HG03378 (cell line): ENCODE measurements around the gene SERPINA5.
"Not testable (repeated sequence)": the region's sequence is repeated elsewhere in the genome, so short reads cannot be mapped to it uniquely, and the experiment has no call there.

Source experiments
- ATAC-seq: cut with Tn5 transposase; IDR thresholded peaks from one replicate; pipeline ENCODE4 v1.9.1; 2021; ENCODE audit warnings: mild to moderate bottlenecking, moderate library complexity; ENCODE audit not compliant: unreplicated experiment

Gene SERPINA5

DNA sequence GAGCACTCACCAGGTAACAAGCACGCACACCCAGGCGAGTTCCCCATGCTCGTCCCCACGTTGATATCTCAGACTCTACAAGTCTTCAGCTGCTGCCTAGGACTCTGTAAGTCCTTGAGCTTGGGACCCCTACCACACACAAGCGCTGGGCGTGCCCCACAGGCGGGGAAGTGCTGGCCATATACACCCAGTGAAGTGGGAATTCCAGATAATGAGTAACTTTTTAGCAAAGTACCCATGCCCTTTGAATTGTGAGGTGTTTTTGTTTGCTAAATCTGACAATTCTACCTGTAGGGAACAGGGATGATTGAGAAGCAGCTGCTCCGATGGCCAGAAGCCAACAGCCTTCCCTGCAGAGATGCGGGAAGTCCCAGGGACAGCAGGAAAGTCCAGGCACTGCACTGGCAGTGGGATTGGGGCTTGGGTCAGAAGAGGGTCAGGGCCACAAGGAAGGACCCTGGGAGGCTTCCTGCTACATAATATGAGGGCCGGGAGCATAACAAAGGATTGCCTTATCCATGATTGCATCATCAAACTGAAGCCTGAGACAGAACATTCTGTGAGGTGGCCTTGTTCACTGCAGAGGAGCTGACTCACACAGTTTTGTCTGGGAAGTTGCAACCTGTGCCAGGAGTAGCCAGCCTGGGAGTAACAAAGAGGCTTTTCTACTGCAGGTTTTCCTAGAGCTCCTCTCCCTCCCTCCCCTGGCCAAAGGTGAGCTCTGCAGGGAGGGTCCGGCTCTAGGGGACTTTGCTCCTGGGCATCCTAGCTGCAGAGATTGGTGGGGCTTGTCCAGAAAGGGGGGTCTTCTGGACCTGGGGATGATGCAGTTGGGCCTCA lies 17.8 kb downstream of the SERPINA5 start:
- ATAC-seq = no peak

DNA sequence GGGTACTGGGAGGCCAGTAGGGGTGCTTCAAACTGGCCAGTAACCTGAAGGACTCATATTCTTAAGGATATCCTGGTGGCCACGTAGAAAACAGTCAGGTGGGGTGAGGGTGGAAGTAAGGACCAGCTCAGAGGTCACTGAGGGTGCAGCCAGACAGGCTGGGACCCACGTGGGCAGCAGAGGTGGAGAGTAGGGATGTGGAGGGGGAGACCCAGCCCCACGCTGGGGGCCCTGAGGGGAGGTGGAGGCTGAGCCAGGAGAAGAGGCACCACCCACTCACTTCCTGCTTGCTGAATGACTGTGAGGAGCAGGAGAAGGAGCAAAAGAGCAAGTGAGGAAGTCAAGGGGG lies 18.4 kb downstream of the SERPINA5 start:
- ATAC-seq = no peak

DNA sequence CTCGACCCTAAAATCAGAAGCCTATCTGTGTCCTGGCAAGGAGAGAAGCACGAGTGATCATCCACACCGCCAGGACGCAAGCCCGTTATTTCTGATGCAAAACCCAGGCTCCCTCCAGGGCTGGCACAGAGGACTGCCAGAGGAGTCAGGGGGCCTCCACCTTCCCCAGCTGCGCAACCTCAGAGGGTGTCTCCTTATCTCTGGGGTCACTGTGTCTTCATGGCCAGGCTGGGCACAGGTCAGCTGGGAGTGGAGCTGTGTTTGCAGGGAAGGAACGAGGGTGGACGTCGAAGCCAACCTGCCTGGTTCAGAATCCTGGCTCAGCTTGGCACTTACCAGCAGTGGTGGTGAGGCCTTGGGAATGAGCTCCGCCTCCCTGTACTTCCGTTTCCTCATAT lies 18.9 kb downstream of the SERPINA5 start:
- no peak for ATAC-seq

DNA sequence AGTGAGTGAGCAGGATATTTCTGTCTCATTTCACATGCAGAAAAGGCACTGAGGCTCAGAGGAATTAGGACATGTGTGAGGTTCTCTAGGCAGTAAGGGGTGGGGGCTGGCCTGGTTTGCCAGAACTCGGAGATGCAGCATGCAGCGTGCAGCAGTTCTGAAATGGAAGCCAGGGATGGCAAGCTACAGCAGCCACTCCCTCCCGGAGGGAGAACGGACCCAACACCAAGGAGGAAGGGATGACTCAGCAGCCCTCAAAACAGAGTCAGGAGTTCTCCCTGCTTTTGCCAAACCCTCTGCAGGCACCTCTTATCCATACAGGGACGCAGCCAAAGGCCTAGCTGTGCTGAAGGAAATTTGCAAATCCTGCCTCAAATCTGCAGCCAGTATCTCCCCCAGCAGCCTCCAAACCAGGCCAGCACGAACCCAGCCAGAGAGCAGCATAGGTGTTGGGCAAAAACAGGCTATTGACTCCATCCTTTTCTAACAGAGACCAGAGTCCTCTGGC lies 20.7 kb downstream of the SERPINA5 start:
- no peak for ATAC-seq

DNA sequence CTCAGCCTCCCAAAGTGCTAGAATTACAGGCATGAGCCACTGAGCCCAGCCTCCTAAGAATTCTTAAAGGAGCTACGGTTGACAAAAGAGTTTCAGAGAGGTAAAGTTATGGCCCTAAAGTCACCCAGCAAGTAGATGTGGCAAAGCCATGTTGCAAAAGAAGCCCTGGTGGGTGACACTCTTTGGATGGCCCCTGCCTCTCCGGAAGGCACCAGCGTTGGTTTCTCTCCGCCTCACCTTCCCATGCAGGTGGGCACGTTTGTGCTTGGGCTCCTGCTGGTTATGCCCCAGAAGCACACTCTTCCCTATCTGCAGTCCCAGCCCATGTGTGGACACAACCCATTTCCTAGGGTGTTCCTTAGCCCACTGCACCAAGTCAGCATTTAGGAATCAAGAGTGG lies 21.5 kb downstream of the SERPINA5 start:
- no peak for ATAC-seq

DNA sequence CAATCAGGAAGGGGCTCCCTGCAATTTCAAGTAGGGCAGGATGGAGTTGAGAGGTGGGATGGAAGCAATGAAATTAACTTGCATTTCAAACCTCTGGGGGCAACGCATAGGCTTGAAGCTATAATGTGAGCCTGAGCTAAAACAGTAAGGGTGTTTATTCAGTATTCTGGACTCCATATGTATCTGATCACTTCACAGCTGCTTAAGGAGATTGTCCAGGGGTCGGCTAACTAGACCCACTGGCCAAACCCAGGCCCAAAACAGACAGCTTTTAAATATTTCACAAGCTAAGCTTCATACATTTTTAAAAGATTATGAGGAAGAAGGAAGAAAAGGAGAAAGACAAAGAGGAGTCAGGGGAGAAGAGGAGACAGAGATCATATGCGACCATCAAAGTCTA lies 24.1 kb downstream of the SERPINA5 start:
- no peak for ATAC-seq

DNA sequence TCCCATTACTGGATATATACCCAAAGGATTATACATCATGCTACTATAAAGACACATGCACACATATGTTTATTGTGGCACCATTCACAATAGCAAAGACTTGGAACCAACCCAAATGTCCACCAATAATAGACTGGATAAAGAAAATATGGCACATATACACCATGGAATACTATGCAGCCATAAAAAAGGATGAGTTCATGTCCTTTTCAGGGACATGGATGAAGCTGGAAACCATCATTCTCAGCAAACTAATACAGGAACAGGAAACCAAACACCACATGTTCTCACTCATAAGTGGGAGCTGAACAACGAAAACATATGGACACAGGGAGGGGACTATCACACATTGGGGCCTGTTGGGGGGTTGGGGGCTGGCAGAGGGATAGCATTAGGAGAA lies 27.7 kb downstream of the SERPINA5 start:
- ATAC-seq = not testable (repeated sequence)

DNA sequence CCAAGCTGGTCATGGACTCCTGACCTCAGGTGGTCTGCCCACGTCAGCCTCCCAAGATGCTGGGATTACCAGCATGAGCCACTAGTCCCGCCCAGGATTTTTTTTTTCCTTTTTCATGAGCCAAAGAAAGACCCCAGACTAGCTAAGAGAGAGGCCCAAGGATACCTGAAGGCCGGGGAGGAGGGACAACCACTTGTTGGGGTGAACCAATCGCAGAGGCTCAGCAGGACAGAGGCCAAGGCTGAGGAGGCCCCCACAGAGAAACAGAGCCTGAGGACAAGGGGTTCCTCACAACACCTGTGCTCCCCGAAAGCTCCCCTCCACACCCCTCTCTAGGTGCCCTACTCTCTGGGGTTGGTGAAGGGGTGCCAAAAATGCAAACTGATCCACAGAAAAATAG lies 30.0 kb downstream of the SERPINA5 start:
- ATAC-seq = no peak

DNA sequence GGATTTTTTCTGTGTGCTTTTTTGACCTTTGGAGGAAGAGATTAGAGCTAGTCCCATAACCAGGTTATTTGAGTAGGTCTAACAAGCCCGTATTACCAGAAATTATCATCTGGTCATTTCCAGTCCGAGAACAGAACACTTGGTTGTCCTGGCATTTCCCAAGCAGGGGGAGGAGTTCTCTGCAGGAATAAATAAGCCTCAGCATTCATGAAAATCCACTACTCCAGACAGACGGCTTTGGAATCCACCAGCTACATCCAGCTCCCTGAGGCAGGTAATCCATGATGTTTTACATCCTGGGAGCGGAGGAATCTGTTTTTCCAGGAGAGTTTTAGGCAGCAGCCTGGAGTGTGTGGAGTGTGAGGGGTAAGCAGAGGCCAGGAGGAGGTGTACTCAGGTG lies 30.9 kb downstream of the SERPINA5 start, which contains the start of gene SERPINA3:
SERPINA3 (plus strand) TSS at position 218 of the 400 bp plus-strand sequence. CDS start 2,051 bp downstream, outside the sequence.
- no peak for ATAC-seq

DNA sequence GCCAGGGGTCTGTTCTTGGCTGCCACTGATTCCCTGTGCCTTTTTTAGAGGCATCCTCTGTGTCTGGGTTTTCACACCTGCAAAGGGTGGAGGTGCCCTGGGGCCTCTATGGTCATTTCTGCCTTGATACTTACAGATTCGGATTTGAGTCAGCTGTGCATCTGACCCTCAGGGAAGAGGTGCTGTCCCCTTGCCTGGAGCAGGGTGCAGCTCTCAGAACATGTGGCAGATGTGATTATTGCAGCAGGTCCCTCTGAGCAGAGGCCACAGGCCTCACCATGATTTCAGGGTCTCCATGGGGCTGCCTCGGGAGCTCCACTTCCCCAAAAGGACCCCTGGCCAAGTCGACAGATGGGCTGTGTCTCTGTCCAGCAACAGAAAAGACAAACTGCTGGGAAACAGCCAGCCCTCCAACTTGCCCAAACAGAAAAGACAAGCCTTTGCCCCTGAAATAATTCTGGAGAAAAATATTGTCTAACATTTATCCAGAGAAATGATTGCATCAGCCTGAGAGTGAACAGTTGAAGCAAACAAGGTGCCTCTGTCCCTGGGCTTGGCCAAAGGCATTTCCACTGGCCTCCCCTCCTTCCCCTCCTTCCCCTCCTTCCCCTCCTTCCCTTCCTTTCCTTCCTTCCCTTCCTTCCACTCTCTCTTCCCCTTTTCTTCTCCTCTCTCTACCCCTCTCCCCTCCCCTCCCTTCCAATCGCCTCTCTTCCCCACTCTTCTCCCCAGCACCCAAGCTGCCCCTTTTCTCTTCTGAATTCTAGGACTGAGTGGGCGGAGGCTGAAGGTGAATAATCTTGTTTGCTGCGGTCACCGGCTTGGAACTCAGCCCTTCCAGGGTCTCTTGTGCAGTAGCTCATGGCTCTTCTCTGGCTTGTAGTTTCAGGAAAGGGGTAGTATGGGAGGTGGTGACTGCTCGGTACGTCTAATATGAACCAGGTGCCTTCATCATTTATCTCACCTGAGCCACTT lies 31.6 kb downstream of the SERPINA5 start:
- no peak for ATAC-seq

DNA sequence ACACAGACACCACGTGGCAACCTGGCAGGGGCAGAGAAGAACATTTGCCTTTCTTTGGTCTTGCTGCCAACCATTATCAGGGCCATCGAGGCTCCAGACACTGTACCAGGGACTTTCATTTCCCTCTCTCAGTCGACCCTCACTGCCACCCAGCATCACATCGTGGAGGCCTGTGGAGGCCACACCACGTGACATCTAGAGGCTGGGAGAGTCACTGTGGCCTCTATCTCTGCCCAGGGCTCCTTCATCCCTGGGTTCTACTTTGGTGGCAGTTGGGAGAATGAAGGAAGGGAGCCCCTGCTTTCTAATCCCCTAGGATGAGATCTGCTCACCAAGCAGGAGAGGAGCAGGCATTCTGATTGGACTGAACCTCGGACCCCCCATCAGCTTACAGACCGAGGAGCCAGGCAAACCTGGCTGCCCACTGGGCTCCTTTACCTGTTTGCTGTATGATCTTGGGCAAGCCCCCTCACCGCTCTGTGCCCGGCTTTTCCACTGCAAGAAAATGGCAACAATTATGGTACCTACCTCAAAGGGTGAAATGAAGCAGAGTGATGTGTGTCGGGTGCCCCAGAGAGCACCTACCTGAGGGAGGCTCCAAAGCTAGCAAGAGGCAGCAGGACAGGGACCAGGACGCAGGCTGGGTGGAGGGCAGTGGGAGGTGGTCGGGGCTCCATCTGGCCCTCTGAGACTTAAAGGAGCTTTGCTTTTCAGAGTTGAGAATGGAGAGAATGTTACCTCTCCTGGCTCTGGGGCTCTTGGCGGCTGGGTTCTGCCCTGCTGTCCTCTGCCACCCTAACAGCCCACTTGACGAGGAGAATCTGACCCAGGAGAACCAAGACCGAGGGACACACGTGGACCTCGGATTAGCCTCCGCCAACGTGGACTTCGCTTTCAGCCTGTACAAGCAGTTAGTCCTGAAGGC lies 32.8 kb downstream of the SERPINA5 start:
- no peak for ATAC-seq

DNA sequence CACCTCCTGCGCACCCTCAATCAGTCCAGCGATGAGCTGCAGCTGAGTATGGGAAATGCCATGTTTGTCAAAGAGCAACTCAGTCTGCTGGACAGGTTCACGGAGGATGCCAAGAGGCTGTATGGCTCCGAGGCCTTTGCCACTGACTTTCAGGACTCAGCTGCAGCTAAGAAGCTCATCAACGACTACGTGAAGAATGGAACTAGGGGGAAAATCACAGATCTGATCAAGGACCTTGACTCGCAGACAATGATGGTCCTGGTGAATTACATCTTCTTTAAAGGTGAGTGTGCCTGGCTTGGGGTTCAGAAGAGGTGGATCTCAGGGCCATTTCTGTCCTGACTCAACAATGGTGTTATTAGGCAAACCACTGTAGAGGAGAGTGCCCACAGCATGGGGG lies 33.6 kb downstream of the SERPINA5 start:
- no peak for ATAC-seq

DNA sequence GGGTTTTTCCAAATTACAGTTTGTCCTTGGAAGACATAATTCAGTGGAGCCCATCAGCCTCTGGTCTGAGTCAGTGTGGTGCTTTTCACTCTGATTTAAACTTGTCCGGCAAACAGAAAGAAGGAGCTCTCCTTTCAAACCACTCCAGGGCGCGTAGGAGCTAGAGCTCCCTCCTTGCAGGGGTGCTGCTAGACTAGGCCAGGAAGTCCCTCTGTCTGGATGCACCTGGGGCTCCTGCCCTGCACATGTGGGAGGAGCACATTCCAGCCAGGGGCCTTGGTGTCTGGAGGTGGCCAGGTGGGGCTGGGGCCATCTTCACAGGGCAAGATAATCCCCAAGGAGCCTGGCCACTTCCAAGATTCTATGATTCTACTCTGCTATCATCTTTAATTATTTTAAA lies 34.0 kb downstream of the SERPINA5 start:
- ATAC-seq = no peak

DNA sequence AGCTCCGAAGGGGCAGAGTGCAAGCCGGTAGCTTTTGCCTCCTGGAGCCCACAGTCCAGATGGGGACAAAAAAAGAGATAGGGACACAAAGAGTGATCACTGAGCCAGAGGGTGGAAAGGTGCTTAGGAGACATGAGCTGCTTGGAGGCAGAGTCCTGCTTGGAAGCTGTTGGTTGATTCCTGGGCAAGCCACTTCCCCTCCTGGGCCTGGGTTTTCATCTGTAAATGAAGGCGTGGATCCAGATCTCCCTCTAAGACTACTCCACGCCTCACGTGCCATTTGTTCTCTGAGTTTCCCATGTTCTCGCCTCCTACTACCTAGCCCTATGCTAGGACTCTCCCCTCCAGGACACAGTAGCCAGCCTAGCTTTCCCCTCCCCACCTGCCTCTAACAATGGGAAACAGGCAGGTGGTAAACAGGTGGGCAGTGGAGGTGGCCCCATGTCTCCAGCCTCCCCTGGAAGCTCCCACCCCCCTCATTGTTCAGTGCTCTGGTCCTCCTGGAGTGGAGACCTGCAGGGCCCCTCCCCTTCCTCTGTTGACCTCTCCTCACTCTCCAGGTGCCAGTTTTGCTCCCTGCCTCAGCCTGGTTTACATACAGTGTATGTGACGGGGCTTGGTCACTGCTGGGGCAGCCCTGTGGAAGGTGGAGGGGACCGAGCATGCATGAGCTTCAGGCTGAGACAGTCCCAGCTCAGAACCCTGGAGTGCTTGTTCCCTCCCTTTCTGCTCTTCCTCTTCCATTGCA lies 34.8 kb downstream of the SERPINA5 start:
- no peak for ATAC-seq

DNA sequence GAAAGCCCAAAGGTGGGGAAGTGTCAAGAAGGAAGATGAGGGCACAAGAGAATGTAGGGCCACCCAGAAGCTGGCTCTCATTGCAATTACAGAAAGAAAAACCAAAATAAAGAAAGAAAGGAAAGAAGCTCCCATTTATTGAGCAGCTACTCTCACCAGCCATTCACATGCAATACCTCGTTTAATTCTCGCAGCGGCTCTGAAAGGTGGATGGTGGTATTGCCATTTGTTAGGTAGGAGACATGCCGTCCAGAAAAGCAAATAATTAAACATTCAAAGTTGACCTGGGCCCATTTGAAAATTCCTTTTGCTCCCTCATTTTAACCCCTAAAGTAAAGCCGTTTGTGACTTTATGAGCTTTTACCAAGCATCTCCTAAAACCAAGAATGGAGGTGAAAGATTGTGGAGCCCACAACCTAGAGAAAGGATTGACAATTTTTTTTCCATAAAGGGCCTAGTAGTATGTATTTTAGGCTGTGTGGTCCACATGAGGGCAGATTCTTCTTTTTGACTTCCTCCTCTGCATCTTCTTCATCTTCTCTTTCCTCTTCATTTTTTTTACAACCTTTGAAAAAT lies 36.2 kb downstream of the SERPINA5 start:
- ATAC-seq = no peak

DNA sequence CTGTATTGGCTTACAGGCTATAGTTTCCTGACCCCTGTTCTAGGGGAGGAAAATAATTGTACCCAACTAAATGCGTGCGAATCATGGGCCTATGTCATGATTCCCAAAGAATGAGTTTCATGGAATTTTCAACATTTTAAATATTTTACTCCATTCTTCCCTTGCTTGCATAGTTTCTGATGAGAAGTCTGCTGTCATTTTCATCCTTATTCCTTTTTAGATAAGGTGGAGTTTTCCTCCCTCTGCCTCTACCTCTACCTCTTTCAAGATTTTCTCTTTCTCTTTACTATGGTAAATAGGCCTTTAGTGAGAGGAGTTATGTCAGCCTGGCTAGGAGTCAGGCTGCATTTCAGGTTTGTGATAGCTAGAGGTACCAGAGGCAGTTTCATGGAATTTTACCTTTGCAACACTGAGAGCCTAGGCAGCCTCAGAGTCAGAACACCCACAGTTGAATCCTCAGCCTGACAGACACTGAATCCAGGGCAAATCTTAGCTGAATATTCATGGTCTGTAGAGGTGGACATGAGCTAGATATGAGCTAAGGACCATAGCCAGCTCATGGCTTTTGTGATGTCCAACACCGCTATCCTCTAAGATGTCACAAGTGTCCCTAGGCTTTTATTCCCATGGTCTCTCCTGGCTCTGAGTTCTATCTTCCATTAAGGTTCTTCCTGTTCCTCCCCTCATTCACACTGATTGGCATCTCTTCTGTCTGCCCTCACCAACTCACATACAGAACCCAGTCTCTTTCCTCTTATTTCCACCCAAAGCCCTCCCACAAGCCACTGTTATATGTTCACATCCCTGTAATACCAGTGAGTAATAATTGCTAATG lies 37.0 kb downstream of the SERPINA5 start:
- no peak for ATAC-seq

DNA sequence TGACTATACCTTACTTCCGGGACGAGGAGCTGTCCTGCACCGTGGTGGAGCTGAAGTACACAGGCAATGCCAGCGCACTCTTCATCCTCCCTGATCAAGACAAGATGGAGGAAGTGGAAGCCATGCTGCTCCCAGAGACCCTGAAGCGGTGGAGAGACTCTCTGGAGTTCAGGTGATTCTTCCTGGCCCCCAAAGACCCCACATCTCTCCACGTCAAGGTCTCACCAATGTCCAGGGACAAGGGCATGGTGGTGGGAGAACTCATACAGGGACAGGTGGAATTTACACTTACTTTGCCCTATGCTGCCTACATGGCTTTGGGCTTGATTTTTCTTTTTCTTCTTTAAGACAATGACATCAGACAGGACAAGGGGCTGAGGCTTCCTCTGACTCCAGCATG lies 38.1 kb downstream of the SERPINA5 start:
- ATAC-seq = no peak

DNA sequence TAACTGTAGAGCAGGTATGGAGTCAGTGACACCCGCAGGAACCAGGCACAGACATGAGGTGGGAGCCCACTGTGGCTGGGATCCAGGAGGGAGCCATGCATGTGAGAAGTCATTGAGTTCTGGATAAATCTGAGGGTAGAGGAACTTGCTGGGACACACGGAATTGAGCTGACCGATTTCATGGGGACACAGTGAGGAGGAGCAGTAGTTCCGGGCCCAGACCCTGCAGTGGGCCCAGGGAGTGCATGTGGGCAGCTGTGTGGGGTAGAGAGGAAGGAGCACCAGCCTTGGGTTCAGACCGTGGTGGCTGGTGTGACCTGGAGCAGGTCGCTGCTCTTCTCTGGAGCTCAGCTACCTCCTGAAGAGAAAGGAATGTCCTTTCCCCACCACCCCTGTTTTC lies 39.4 kb downstream of the SERPINA5 start:
- ATAC-seq = no peak
